Activated CD4-positive, alpha-beta T cell treated with anti-CD3 and anti-CD28 coated beads, Interleukin-10, Interleukin-2, amounts not matched to agents 100 ng/mL and 50 ng/mL, durations not matched to agents 16 hours and 8 hours (primary cell): ENCODE measurements around the gene AKAP14.
"Not testable (repeated sequence)": the region's sequence is repeated elsewhere in the genome, so short reads cannot be mapped to it uniquely, and the experiment has no call there.

Experiments
- DNase-seq: peaks from one replicate; pipeline ENCODE4 v3.0.0-alpha.2; 2020

Gene AKAP14

GRCh38 chrX:119935215-119935874 is 39.7 kb downstream of the AKAP14 start:
- DNase-seq: no peak

DNA sequence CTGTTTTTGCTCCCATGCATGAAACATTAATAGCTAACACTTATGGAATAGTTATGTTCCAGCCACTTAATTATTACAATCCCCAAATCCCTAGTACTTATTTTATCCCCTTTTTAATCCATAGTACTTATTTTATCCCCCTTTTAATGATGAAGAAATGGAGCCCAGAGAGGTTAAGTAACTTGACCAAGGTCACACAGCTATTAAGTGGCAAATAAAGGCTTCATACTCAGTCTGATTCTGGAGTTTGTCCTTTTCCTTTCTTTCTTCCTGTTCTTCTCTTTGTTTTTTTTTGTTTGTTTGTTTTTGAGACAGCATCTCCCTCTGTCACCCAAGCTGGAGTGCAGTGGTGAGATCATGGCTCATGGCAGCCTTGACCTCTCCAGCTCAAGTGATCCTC is 45.6 kb downstream of the AKAP14 start:
- no peak for DNase-seq

DNA sequence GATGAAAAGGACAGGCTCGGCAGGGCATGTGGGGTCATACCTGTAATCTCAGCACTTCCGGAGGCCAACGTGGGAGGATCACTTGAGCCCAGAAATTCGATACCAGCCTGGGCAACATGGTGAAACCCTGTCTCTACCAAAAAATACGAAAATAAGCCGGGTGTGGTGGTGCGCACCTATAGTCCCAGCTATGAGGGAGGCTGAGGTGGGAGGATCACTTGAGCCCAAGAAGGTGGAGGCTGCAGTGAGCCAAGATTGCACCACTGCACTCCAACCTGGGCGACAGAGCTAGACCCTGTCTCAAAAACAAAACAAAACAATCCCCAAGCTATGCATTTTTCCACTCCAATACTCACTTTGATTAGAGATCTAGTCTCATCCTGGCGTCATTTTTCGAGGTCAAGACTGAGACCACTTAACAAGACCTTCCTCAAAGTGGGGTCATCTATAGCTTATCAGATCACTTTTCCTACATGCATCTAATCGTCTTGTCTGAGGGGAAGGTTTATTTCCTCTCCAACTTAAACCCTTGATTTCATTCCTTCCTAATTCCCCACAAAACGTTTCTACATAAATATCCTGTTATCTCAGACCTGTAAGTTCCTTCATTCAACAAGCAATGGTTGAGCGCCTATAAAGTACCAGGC is 46.6 kb downstream of the AKAP14 start:
- no peak for DNase-seq

GRCh38 chrX:119942831-119943184 is 47.1 kb downstream of the AKAP14 start:
- DNase-seq: no peak

GRCh38 chrX:119943185-119943988 is 47.7 kb downstream of the AKAP14 start, which contains the start of gene NKAP:
NKAP (minus strand) TSS chrX:119943751; CDS start chrX:119943605, 146 bp downstream.
- DNase-seq: peak; percentile 85

- DNase-seq: no peak
Observed at GRCh38 chrX:119945481-119945880, 49.8 kb downstream of the AKAP14 start.

GRCh38 chrX:119948381-119948780 is 52.7 kb downstream of the AKAP14 start:
- DNase-seq: no peak

DNA sequence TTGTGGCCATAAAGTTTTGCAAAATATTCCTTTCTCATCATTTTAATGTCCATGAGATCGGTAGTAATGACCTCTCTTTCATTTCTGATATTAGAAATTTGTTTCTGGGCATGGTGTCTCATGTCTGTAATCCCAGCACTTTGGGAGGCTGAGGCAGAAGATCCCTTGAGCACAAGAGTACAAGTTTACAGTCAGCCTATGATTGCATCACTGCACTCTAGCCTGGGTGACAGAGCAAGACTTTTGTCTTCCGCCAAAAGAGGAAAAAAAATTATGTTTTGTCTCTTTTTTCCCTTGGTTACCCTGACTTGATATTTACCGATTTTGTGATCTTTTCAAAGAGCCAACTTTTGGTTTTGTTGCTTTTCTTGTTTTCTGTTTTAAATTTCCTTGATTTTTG is 58.7 kb downstream of the AKAP14 start:
- no peak for DNase-seq

DNA sequence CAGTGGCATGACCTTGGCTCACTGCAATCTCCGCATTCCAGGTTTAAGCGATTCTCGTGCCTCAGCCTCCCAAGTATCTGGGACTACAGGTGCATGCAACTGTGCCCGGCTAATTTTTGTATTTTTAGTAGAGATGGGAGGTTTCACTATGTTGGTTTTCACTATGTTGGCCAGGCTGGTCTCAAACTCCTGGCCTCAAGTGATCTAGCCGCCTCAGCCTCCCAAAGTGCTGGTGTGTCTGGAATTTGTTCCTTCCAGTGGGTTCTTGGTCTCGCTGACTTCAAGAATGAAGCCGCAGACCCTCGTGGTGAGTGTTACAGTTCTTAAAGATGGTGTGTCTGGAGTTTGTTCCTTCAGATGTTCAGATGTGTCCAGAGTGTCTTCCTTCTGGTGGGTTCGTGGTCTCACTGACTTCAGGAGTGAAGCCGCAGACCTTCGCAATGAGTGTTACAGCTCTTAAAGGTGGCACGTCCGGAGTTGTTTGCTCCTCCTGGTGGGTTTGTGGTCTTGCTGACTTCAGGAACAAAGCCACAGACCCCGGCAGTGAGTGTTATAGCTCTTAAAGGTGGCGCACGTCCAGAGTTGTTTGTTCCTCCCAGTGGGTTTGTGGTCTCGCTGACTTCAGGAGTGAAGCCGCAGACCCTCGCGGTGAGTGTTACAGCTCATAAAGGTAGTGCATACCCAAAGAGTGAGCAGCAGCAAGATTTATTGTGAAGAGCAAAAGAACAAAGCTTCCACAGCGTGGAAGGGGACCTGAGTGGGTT is 60.3 kb downstream of the AKAP14 start:
- DNase-seq: peak; percentile 75

GRCh38 chrX:119960625-119961024 is 64.9 kb downstream of the AKAP14 start:
- DNase-seq: no peak

DNA sequence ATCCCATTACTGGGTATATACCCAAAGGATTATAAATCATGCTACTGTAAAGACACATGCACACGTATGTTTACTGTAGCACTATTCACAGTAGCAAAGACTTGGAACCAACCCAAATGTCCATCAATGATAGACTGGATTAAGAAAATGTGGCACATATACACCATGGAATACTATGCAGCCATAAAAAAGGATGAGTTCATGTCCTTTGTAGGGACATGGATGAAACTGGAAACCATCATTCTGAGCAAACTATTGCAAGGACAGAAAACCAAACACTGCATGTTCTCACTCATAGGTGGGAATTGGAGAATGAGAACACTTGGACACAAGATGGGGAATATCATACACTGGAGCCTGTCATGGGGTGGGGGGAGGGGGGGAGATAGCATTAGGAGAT is 71.1 kb downstream of the AKAP14 start:
- DNase-seq: not testable (repeated sequence)
